ENCODE measurements around the gene KRTAP2-2. TPM values are rescaled to one million over a fixed set of nuclear protein-coding genes. Genes with fewer than 3 reads are reported as not detected.
"Not testable (repeated sequence)": the region's sequence is repeated elsewhere in the genome, so short reads cannot be mapped to it uniquely, and the experiment has no call there.

KRTAP2-2 gene
- total RNA-seq, result not detected

DNA sequence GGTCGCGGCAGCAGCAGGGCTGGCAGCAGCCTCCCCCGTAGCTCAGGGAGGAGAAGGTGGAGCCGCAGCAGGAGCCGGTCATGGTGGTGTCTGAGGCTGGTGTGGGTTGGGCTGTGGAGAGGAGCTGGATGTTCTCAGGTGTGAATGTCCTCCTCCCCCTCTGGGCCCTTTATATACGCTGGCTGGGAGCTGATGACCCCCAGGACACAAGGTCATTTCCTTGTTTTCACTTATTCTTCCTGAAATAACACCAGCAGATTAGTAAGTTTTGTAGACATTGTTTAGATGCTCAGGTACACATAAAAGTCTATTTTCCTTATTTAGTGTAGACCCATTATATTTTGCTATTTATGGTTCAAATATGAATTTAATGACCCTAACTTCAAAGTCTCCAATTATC, at the start of gene KRTAP2-2:
KRTAP2-2 (minus strand) TSS at position 101 of the 400 bp plus-strand sequence; CDS start at position 82, 19 bp downstream.
- H3K9me3 ChIP-seq; H3K27ac ChIP-seq; H3K27me3 ChIP-seq; intact Hi-C loops (cut with DNase I); H3K36me3 ChIP-seq; DNase-seq; H3K4me1 ChIP-seq; H3K9ac ChIP-seq (ENCODE audit: low read depth in 2 of 2, low read length in 2 of 2); H3K4me3 ChIP-seq: not testable (repeated sequence)

DNA sequence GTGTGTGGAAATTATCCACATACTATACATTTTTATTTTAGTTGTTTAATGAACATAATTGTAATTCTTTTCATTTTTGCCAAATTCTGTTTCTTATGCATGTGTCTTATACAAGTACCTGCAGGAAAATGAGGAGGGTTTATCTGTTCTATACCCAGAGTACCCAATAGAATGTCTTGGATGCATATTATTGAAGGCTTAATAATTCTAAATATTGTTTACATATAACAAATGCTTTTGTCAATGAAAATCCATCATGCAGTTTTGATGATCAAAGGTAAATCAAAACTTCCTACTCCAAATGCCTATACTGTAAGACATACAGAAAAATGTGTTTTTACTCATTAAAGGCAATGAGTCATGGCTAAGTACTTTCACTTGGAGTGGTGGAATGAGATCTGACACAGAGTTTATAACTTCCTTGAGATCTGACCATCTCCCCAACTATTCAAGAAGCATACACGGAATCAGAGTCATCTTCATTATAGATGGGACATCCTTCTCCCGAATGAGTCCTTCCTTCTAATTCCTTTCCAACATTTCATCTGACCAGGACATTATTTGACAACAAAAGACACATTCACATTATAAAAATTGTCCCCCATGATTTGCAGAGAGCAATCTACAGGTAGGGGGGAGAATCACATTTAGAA, 49.5 kb upstream of the KRTAP2-2 start:
- H3K4me3 ChIP-seq; H3K27me3 ChIP-seq; H3K4me1 ChIP-seq; H3K36me3 ChIP-seq; H3K9me3 ChIP-seq; H3K27ac ChIP-seq; intact Hi-C loops (cut with DNase I); DNase-seq; H3K9ac ChIP-seq (ENCODE audit: low read depth in 2 of 2, low read length in 2 of 2): not testable (repeated sequence)

DNA sequence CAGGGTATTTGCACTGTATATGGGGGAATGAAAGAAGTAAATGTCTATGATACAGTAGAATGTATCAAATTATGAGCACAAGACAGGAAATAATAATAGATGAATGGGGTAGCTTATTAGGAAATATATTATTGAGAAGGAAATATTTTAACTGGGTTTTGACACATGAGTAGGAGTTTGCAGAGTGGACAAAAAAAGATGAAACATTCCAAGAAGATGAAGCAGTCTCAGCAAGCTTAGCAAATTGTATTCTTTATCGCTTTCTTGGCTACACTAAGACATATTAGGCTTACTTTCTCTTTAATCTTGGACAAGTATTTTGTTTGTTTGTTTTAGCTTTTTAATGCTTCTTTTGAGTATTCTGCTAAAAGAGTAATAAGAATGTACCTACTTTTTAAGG, 48.9 kb upstream of the KRTAP2-2 start:
- H3K36me3 ChIP-seq, result no peaks in the 10 kb centered on the region
- no peaks in the 10 kb centered on the region for H3K27me3 ChIP-seq
- H3K9me3 ChIP-seq, result no peaks in the 10 kb centered on the region
- intact Hi-C loops (cut with DNase I), result no loop called here
- no peak for DNase-seq
- no peak overlapping the region for H3K4me3 ChIP-seq
- no peak overlapping the region for H3K9ac ChIP-seq (ENCODE audit: low read depth in 2 of 2, low read length in 2 of 2)
- TF ChIP-seq, protein P1, sequence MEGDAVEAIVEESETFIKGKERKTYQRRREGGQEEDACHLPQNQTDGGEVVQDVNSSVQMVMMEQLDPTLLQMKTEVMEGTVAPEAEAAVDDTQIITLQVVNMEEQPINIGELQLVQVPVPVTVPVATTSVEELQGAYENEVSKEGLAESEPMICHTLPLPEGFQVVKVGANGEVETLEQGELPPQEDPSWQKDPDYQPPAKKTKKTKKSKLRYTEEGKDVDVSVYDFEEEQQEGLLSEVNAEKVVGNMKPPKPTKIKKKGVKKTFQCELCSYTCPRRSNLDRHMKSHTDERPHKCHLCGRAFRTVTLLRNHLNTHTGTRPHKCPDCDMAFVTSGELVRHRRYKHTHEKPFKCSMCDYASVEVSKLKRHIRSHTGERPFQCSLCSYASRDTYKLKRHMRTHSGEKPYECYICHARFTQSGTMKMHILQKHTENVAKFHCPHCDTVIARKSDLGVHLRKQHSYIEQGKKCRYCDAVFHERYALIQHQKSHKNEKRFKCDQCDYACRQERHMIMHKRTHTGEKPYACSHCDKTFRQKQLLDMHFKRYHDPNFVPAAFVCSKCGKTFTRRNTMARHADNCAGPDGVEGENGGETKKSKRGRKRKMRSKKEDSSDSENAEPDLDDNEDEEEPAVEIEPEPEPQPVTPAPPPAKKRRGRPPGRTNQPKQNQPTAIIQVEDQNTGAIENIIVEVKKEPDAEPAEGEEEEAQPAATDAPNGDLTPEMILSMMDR (IDR thresholded peaks at IDR 0.05), result no peak
- no peaks in the 10 kb centered on the region for H3K4me1 ChIP-seq
- no peak overlapping the region for H3K27ac ChIP-seq

DNA sequence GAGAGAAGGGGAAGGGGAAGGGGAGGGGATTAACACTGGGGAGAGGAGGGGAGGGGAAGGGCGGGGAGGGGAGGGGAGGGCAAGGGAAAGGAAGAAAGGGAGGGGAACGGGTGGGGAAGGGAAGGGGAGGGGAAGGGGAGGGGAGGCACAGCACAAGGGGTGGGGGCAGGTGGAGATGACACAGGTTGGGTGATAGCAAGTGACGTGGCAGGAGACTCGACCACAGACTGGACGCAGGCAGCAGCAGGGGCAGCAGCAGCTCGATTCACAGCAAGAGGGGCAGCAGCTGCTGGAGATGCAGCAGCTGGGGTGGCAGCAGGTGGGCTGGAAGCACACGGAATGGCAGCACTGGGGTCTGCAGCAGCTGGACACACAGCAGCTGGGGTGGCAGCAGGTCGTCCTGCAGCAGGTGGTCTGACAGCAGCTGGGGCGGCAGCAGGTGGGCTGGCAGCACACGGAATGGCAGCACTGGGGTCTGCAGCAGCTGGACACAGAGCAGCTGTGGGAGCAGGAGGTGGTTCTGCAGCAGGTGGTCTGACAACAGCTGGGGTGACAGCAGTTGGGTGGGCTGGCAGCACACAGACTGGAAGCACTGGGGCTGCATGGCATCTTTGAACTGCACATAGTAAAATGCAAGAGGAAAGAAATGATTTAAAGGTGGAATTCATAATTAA, 46.7 kb upstream of the KRTAP2-2 start, which contains the start of gene KRTAP4-16:
KRTAP4-16 (minus strand) TSS at position 624 of the 674 bp plus-strand sequence; CDS start at position 624, 0 bp downstream.
- Histone ChIP-seq H3K27me3 (no peaks in the 10 kb centered on the region), H3K27ac (no peak within 1 kb of the TSS), H3K9me3 (no peaks in the 10 kb centered on the region), H3K4me3 (no peak within 1 kb of the TSS), H3K4me1 (no peaks in the 10 kb centered on the region), H3K36me3 (no peaks in the 10 kb centered on the region), H3K9ac (ENCODE audit: low read depth in 2 of 2, low read length in 2 of 2) (no peak within 1 kb of the TSS)
- TF ChIP-seq, protein P1 (IDR thresholded peaks at IDR 0.05), result no peak
- intact Hi-C loops (cut with DNase I), result no loop called here
- no peak for DNase-seq

DNA sequence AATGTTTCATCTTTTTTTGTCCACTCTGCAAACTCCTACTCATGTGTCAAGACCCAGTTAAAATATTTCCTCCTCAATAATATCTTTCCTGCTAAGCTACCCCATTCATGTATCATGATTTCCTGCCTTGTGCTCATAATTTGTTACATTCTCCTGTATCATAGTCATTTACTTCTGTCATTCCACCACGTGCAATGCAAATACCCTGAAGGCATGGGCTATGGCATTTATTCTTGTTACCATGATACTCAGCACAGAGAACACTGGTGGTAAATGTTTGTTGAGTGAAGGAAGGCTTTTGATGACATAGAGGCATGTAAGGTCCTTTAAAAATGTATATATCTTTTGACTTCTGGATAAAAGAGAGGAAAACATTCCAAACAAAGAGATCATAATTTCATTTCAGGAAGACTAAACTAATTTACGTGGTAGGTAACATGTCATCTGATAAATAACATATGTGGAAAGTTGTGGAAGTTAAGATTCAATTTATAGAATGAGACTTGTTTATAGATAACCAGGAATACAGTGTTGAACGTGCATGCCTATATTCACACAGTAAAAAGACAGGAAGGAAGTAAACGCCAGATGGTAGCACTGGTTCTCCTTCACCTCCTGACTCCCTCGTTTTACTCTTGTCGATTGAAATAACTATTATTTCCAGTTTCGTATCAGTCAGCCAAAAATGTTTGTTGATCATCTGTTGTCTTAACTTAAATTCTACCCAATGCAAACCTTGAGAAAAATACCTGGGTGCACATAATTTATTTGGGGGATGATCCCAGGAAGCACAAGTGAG, 44.9 kb upstream of the KRTAP2-2 start:
- DNase-seq; H3K9ac ChIP-seq (ENCODE audit: low read depth in 2 of 2, low read length in 2 of 2); H3K4me1 ChIP-seq; H3K4me3 ChIP-seq; H3K9me3 ChIP-seq; H3K27me3 ChIP-seq; H3K27ac ChIP-seq; intact Hi-C loops (cut with DNase I); H3K36me3 ChIP-seq: not testable (repeated sequence)

DNA sequence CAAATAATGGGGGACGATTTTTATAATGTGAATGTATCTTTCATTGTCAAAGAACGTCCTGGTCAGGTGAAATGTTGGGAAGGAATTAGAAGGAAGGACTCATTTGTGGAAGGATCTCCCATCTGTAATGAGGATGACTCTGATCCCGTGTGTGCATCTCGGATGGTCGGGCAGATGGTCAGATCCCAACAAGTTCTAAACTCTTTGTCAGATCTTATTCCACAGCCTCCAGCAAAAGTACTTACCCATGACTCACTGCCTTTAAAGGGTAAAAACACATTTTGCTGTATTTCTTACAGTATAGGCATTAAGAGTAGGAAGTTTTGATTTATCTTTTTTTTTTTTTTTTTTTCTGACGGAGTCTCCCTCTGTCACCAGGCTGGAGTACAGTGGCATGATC, 43.5 kb upstream of the KRTAP2-2 start:
- no peak overlapping the region for H3K9ac ChIP-seq (ENCODE audit: low read depth in 2 of 2, low read length in 2 of 2)
- DNase-seq, result no peak
- H3K27ac ChIP-seq, result no peak overlapping the region
- TF ChIP-seq, protein P1 (IDR thresholded peaks at IDR 0.05), result no peak
- H3K27me3 ChIP-seq, result no peaks in the 10 kb centered on the region
- H3K4me1 ChIP-seq, result no peaks in the 10 kb centered on the region
- no peak overlapping the region for H3K4me3 ChIP-seq
- intact Hi-C loops (cut with DNase I), result no loop called here
- H3K9me3 ChIP-seq, result no peaks in the 10 kb centered on the region
- H3K36me3 ChIP-seq, result no peaks in the 10 kb centered on the region

Measured in colonic mucosa (tissue), 4 donors.